ENCODE results near the gene PPM1A. TPM values are rescaled to one million over a fixed set of nuclear protein-coding genes. Genes with fewer than 3 reads are reported as not detected.

PPM1A gene
- total and polyA plus RNA-seq, 2 experiments from 2014 or later: 29.8 to 34.1 TPM

DNA sequence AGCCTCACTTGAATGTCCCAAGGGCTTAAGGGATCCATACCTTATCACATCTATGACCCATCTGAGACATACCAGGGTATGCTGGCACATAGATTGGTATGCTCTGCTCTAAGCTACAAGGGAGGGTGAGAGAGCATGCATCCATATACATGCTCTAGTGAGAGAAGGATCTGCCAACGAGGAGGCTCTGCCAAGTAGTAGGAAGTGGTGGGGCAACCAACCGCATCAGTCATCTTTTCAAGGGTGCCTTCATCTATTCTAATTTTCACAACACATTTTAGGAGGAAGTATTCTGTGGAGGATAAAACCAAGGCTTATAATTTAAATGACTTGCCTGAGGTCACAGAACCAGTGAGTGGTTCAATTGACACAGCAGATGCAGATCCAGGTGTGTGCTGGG lies 6.6 kb upstream of the PPM1A start (continued):
- TF ChIP-seq ZNF462 (CRISPR knock-in tag; IDR thresholded peaks at IDR 0.05): no peak
- no peak for TF ChIP-seq STAT1 (IDR thresholded peaks at IDR 0.05; ENCODE audit: unreplicated experiment)
- no peak for TF ChIP-seq CREB1 (CRISPR knock-in tag; IDR thresholded peaks at IDR 0.05; ENCODE audit: low read depth)
- TF ChIP-seq, protein P1, sequence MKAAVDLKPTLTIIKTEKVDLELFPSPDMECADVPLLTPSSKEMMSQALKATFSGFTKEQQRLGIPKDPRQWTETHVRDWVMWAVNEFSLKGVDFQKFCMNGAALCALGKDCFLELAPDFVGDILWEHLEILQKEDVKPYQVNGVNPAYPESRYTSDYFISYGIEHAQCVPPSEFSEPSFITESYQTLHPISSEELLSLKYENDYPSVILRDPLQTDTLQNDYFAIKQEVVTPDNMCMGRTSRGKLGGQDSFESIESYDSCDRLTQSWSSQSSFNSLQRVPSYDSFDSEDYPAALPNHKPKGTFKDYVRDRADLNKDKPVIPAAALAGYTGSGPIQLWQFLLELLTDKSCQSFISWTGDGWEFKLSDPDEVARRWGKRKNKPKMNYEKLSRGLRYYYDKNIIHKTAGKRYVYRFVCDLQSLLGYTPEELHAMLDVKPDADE (IDR thresholded peaks at IDR 0.05): no peak

DNA sequence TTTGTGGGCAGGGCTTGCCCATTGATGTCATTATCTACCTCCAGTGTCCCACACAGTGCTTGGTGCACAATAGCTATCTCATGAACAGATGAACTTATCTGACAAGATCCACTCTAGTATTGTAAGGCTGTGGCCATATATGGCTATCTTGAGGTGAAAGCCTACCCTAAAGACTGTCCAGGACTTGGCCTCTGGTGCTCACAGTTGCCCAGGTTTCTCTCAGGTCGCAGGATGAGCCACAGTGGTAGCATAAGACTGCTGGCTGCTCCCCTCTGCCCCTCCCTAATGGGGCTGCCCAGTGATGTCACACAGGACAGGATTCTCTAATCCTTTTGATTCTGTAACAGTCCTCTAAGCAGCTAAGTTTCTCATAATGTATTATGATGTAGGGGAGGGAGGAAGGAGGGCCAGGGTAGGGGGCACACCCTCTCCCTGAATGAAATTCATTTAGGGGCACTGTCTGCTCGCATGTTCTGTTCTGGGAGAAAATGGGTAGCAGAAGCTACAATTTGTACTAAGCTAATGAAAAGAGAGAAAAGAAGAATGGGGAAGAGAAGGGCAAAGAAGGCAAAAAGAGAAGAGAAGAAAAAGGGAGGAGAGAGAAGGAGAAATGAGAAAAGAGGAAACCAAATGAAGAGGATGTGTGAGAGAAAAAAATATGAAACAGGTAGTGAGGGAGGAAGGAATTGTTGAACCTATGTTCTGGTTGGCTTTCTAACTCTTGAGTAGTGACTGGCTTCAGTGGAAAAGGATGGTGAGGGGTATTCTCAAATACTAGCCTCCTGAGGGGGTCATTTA lies 3.4 kb upstream of the PPM1A start:
- Mint-ChIP-seq H3K4me1 (peaks cover 40% of the 10 kb centered on the region), H3K36me3 (ENCODE audit: low read depth) (peaks cover 3% of the 10 kb centered on the region; the same call in 2 of the 3 replicates), H3K27me3 (ENCODE audit: insufficient read depth, low read depth, poor library complexity) (peaks cover 11% of the 10 kb centered on the region), H3K27ac (peak overlapping the region; percentile 11; the same call in 1 of the 2 replicates), H3K4me3 (no peak overlapping the region), H3K9me3 (no peaks in the 10 kb centered on the region; the same call in 2 of the 3 replicates)
- peaks cover 6% of the 10 kb centered on the region for H3K79me2 ChIP-seq (replicated peaks; ENCODE audit: insufficient read depth)
- H3K4me1 ChIP-seq (ENCODE audit: insufficient read depth): peaks cover 29% of the 10 kb centered on the region
- H3K4me2 ChIP-seq: 0 out of 2 replicates have a peak overlapping the region, but pooled peaks have one; percentile 21
- H4K20me1 ChIP-seq (replicated peaks; ENCODE audit: insufficient read depth): no peaks in the 10 kb centered on the region
- ATAC-seq (no peak), DNase-seq (ENCODE audit: low spot score) (no peak)
- H3K9me2 ChIP-seq (ENCODE audit: insufficient read depth): no peaks in the 10 kb centered on the region
- H3K36me3 ChIP-seq (ENCODE audit: insufficient read depth): no peaks in the 10 kb centered on the region
- H3K27me3 ChIP-seq (ENCODE audit: insufficient read depth): no peaks in the 10 kb centered on the region
- H3K27ac ChIP-seq (ENCODE audit: low read depth): no peak overlapping the region
- H3K4me3 ChIP-seq: no peak overlapping the region
- peak overlapping the region; percentile 21; the same call in 1 of the 2 replicates for H2AFZ ChIP-seq
- H3F3A ChIP-seq (replicated peaks; ENCODE audit: low read depth): peaks cover 5% of the 10 kb centered on the region; the same call in 1 of the 2 replicates
- no peak for TF ChIP-seq EZH2phosphoT487 (IDR thresholded peaks at IDR 0.05; ENCODE audit: unreplicated experiment)
- no peak for TF ChIP-seq CTCF (conservative IDR thresholded peaks at IDR 0.05; ENCODE audit: low read depth in 2 of 2)

Measured in GM23338 (cell line).